Astrocyte (in vitro differentiated cells and primary cell): ENCODE data around the gene CDH24. TPM values are rescaled to one million over a fixed set of nuclear protein-coding genes. Genes with fewer than 3 reads are reported as not detected.

Source experiments
- DNase-seq: peaks from one replicate; pipeline ENCODE4 v3.0.0-alpha.2; 2010; ENCODE audit warnings: low read depth
- FAIRE-seq: peaks from 2 replicates; lab custom pipeline; 2011; peaks lifted over from hg19 to GRCh38; lab: Jason Lieb, UNC
- H2AFZ ChIP-seq: 2 replicates; pipeline ENCODE4 v1.6.0; 2012; ENCODE audit warnings: low read depth, low read length, inconsistent platforms
- H3K27ac ChIP-seq: 2 replicates; pipeline ENCODE4 v1.5.1; 2011; ENCODE audit warnings: low read depth, low read length, inconsistent platforms
- H3K27me3 ChIP-seq: 2 replicates; pipeline ENCODE4 v1.6.0; 2011; ENCODE audit warnings: low read length, inconsistent platforms; ENCODE audit not compliant: insufficient read depth
- H3K36me3 ChIP-seq: 2 replicates; pipeline ENCODE4 v1.5.1; 2011; ENCODE audit warnings: low read length, inconsistent platforms; ENCODE audit not compliant: insufficient read depth
- H3K4me1 ChIP-seq: 2 replicates; pipeline ENCODE4 v1.5.1; 2011; ENCODE audit warnings: low read length, inconsistent platforms; ENCODE audit not compliant: insufficient read depth
- H3K4me2 ChIP-seq: 2 replicates; pipeline ENCODE4 v1.6.0; 2012; ENCODE audit warnings: low read length, inconsistent platforms
- H3K4me3 ChIP-seq: 2 replicates; pipeline ENCODE4 v1.5.1; 2011; ENCODE audit warnings: low read depth, mild to moderate bottlenecking, low read length, inconsistent platforms; ENCODE audit not compliant: insufficient read depth
- H3K79me2 ChIP-seq: 2 replicates; pipeline ENCODE4 v1.6.0; 2012; ENCODE audit warnings: mild to moderate bottlenecking, low read length, inconsistent platforms; ENCODE audit not compliant: insufficient read depth
- H3K9ac ChIP-seq: 2 replicates; pipeline ENCODE4 v1.6.0; 2012; ENCODE audit warnings: mild to moderate bottlenecking, low read length, inconsistent platforms
- H3K9me3 ChIP-seq: 2 replicates; pipeline ENCODE4 v1.5.1; 2012; ENCODE audit warnings: low read depth, mild to moderate bottlenecking, low read length, inconsistent platforms; ENCODE audit not compliant: insufficient read depth
- H4K20me1 ChIP-seq: 2 replicates; pipeline ENCODE4 v1.6.0; 2012; ENCODE audit warnings: low read length, inconsistent platforms; ENCODE audit not compliant: insufficient read depth
- H3K27ac Mint-ChIP-seq: one replicate; pipeline ENCODE4 v1.8.0; 2021; ENCODE audit warnings: mild to moderate bottlenecking, mixed read lengths; ENCODE audit not compliant: unreplicated experiment
- H3K27me3 Mint-ChIP-seq: one replicate; pipeline ENCODE4 v1.8.0; 2021; ENCODE audit warnings: low read depth, mixed read lengths; ENCODE audit not compliant: unreplicated experiment
- H3K36me3 Mint-ChIP-seq: one replicate; pipeline ENCODE4 v1.8.0; 2021; ENCODE audit warnings: low read depth, mixed read lengths; ENCODE audit not compliant: unreplicated experiment
- H3K4me1 Mint-ChIP-seq: one replicate; pipeline ENCODE4 v1.8.0; 2021; ENCODE audit warnings: low read depth, mixed read lengths; ENCODE audit not compliant: unreplicated experiment
- H3K4me3 Mint-ChIP-seq: one replicate; pipeline ENCODE4 v1.8.0; 2021; ENCODE audit warnings: mild to moderate bottlenecking, moderate library complexity, mixed read lengths; ENCODE audit not compliant: unreplicated experiment
- H3K9me3 Mint-ChIP-seq: one replicate; pipeline ENCODE4 v1.8.0; 2021; ENCODE audit warnings: mild to moderate bottlenecking, mixed read lengths; ENCODE audit not compliant: unreplicated experiment
- CTCF ChIP-seq: IDR thresholded peaks from 2 replicates; pipeline ENCODE4 v1.5.1; 2011; ENCODE audit warnings: low read depth, mild to moderate bottlenecking, inconsistent platforms, low read length, moderate library complexity; ENCODE audit not compliant: insufficient read depth
- EZH2 ChIP-seq: IDR thresholded peaks from 2 replicates; pipeline ENCODE4 v1.6.1; 2012; ENCODE audit warnings: mild to moderate bottlenecking, low read length, inconsistent platforms; ENCODE audit not compliant: insufficient read depth
- total RNA-seq: library from RNA; stranded (reverse); gene quantifications from 2 replicates; pipeline ENCODE4 v1.2.1, GENCODE V29; 2021

Gene CDH24
- total RNA-seq, 1 donor from 2014 or later, result 22.2 TPM

DNA sequence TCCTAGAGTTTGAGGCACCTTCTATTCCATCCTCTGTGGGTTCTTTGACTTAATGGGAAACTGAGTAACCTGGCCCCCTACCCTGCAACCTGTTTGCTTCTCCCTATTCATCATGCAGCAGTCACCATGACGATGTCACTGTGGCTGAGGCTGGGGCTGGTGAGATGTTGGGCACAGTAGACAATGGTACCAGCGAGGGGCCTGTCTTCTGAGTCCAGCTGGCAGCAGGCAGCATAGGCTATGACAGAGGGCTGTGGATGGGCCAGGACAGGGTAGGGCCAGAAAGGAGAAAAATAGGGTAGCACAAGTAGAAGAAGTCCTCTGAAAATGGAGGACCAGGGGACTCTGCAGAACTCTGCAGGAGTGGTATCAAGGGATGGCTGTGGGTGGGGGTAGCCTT is 45.5 kb upstream of the CDH24 start:
- peaks cover 36% of the 10 kb centered on the region for H4K20me1 ChIP-seq
- H3K4me2 ChIP-seq, result no peak overlapping the region
- no peak overlapping the region for H3K27ac Mint-ChIP-seq
- H3K79me2 ChIP-seq, result peaks cover 16% of the 10 kb centered on the region
- H3K36me3 Mint-ChIP-seq, result peaks cover 16% of the 10 kb centered on the region
- H3K27me3 ChIP-seq, result no peaks in the 10 kb centered on the region
- H3K4me1 Mint-ChIP-seq, result peaks cover 4% of the 10 kb centered on the region
- no peak for FAIRE-seq
- no peaks in the 10 kb centered on the region for H3K9me3 ChIP-seq
- TF ChIP-seq EZH2, result no peak
- no peak for TF ChIP-seq CTCF
- no peak overlapping the region for H3K27ac ChIP-seq
- no peaks in the 10 kb centered on the region for H3K9me3 Mint-ChIP-seq
- DNase-seq, result no peak
- peaks cover 11% of the 10 kb centered on the region for H3K36me3 ChIP-seq
- H2AFZ ChIP-seq, result no peak overlapping the region
- peaks cover 3% of the 10 kb centered on the region for H3K27me3 Mint-ChIP-seq
- H3K4me1 ChIP-seq, result no peaks in the 10 kb centered on the region
- no peak overlapping the region for H3K9ac ChIP-seq
- no peak overlapping the region for H3K4me3 ChIP-seq
- H3K4me3 Mint-ChIP-seq, result no peak overlapping the region

DNA sequence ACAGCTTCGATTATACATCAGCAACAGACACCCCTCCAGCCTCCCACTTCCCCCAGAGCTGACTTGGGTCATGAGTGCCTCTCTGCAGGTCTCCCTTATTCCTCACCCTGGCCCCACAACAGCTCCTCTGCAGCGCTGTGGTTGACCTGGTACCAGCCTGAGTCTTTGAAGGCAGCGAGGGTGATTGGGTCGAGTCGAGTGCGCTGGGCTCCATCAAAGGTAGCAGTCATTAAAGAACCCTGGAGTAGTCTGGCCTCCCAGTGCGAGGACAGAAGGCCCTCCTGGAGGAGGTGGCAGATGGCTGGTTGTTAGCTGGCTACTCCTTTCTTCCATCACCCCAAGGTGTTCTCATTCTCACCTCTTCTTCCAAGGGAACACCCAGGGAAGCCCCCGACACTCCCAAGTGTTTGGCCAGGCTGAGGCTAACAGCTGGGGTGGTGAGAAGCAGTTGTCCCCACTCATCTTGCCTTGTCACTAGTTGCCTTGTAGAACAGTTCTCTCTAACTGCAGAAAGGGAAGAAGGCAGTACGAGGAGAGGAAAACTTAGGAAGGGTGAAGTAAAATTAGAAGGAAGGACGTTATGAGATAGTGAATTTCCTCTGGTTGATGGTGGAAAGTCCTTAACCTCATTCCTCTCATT is 44.8 kb upstream of the CDH24 start:
- Histone ChIP-seq H3K9ac (no peak overlapping the region), H3K27ac (no peak overlapping the region), H4K20me1 (peaks cover 43% of the 10 kb centered on the region), H3K4me2 (no peak overlapping the region), H3K36me3 (peaks cover 12% of the 10 kb centered on the region), H2AFZ (no peak overlapping the region), H3K27me3 (no peaks in the 10 kb centered on the region), H3K4me3 (no peak overlapping the region), H3K79me2 (peaks cover 23% of the 10 kb centered on the region), H3K4me1 (peaks cover under 1% of the 10 kb centered on the region), H3K9me3 (no peaks in the 10 kb centered on the region)
- Mint-ChIP-seq H3K27me3 (peaks cover 3% of the 10 kb centered on the region), H3K4me3 (no peak overlapping the region), H3K36me3 (peaks cover 22% of the 10 kb centered on the region), H3K27ac (no peak overlapping the region), H3K4me1 (peaks cover 11% of the 10 kb centered on the region), H3K9me3 (no peaks in the 10 kb centered on the region)
- DNase-seq (no peak), FAIRE-seq (no peak)
- TF ChIP-seq CTCF (no peak), EZH2 (no peak)
